Measurements from ENCODE around the gene PCYT2. TPM values are rescaled to one million over a fixed set of nuclear protein-coding genes. Genes with fewer than 3 reads are reported as not detected.

Gene PCYT2
- total RNA-seq, 4 donors from 2014 or later: 37.2 to 424 (median 77.1) TPM

- Histone ChIP-seq H3K4me3 (no peak overlapping the region), H3K27ac (no peak overlapping the region), H3K27me3 (peaks cover 17% of the 10 kb centered on the region), H3K4me1 (peaks cover 13 to 39% (median 26%) of the 10 kb centered on the region in 4 donors), H3K36me3 (no peaks in the 10 kb centered on the region), H3K9me3 (no peaks in the 10 kb centered on the region)
- DNase-seq: no peak
- 87% methylated on average over 9 of the region's 9 CpGs; no CpG with 5 or more reads in 1 of the 2 donors for WGBS, 2 donors (ENCODE audit: low coverage in 1 of 2)
- in situ Hi-C loops (cut with MboI; ENCODE audit: low pct_ligation_motif_present in 1 of 4, low pct_unique_long_range_greater_than_20kb in 1 of 4, low sequenced_read_pairs in 3 of 4): no loop called here
- TF ChIP-seq POLR2A (IDR thresholded peaks at IDR 0.05) (no peak), EP300 (IDR thresholded peaks at IDR 0.05; ENCODE audit: low read depth) (no peak), POLR2AphosphoS5 (IDR thresholded peaks at IDR 0.05) (no peak)
- TF ChIP-seq, protein P1, sequence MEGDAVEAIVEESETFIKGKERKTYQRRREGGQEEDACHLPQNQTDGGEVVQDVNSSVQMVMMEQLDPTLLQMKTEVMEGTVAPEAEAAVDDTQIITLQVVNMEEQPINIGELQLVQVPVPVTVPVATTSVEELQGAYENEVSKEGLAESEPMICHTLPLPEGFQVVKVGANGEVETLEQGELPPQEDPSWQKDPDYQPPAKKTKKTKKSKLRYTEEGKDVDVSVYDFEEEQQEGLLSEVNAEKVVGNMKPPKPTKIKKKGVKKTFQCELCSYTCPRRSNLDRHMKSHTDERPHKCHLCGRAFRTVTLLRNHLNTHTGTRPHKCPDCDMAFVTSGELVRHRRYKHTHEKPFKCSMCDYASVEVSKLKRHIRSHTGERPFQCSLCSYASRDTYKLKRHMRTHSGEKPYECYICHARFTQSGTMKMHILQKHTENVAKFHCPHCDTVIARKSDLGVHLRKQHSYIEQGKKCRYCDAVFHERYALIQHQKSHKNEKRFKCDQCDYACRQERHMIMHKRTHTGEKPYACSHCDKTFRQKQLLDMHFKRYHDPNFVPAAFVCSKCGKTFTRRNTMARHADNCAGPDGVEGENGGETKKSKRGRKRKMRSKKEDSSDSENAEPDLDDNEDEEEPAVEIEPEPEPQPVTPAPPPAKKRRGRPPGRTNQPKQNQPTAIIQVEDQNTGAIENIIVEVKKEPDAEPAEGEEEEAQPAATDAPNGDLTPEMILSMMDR (IDR thresholded peaks at IDR 0.05): no peak
- intact Hi-C loops (cut with DNase I; ENCODE audit: low total_unique reads): no loop called here
Measured at GRCh38 chr17:81932333-81932983, 21.3 kb upstream of the PCYT2 start.

GRCh38 chr17:81931557-81932332 lies 20.5 kb upstream of the PCYT2 start:
- 34% methylated on average over 14 of the region's 15 CpGs; no CpG with 5 or more reads in 1 of the 2 donors for WGBS, 2 donors (ENCODE audit: low coverage in 1 of 2)
- H3K9me3 ChIP-seq: no peaks in the 10 kb centered on the region
- intact Hi-C loops (cut with DNase I; ENCODE audit: low total_unique reads): no loop called here
- DNase-seq: no peak
- H3K4me1 ChIP-seq: peaks cover 10 to 34% (median 21%) of the 10 kb centered on the region in 4 donors
- TF ChIP-seq EP300 (IDR thresholded peaks at IDR 0.05; ENCODE audit: low read depth) (no peak), POLR2AphosphoS5 (IDR thresholded peaks at IDR 0.05) (no peak), POLR2A (IDR thresholded peaks at IDR 0.05) (no peak)
- TF ChIP-seq, protein P1 (IDR thresholded peaks at IDR 0.05): no peak
- H3K27ac ChIP-seq: no peak overlapping the region
- in situ Hi-C loops (cut with MboI; ENCODE audit: low pct_ligation_motif_present in 1 of 4, low pct_unique_long_range_greater_than_20kb in 1 of 4, low sequenced_read_pairs in 3 of 4): no loop called here
- H3K4me3 ChIP-seq: no peak overlapping the region
- no peaks in the 10 kb centered on the region for H3K36me3 ChIP-seq
- peaks cover 17% of the 10 kb centered on the region for H3K27me3 ChIP-seq

- DNase-seq: no peak
- TF ChIP-seq POLR2AphosphoS5 (IDR thresholded peaks at IDR 0.05) (no peak), POLR2A (IDR thresholded peaks at IDR 0.05) (no peak), EP300 (IDR thresholded peaks at IDR 0.05; ENCODE audit: low read depth) (no peak)
- TF ChIP-seq, protein P1 (IDR thresholded peaks at IDR 0.05): no peak
- intact Hi-C loops (cut with DNase I; ENCODE audit: low total_unique reads) (no loop called here), in situ Hi-C loops (cut with MboI; ENCODE audit: low pct_ligation_motif_present in 1 of 4, low pct_unique_long_range_greater_than_20kb in 1 of 4, low sequenced_read_pairs in 3 of 4) (no loop called here)
- no peaks in the 10 kb centered on the region for H3K9me3 ChIP-seq
- H3K27me3 ChIP-seq: peaks cover 17% of the 10 kb centered on the region
- no peak overlapping the region for H3K4me3 ChIP-seq
- WGBS, 2 donors (ENCODE audit: low coverage in 1 of 2): 77% methylated on average over 13 of the region's 13 CpGs; no CpG with 5 or more reads in 1 of the 2 donors
- no peaks in the 10 kb centered on the region for H3K36me3 ChIP-seq
- peaks cover 8 to 31% (median 19%) of the 10 kb centered on the region in 4 donors for H3K4me1 ChIP-seq
- H3K27ac ChIP-seq: no peak overlapping the region
Measured at GRCh38 chr17:81931189-81931556, 20.0 kb upstream of the PCYT2 start.
